MM.1S (cell line): ENCODE measurements around the gene AADACL2.

ENCODE experiments used
- EZH2 ChIP-seq: fragments of 300-600 bp; sonication (generic); optimal IDR thresholded peaks from 2 replicates; pipeline ENCODE3; 2017; ENCODE audit warnings: low read depth, mild to moderate bottlenecking, antibody characterized with exemption, low read length, mixed read lengths
- TF ChIP-seq, protein P1 (sequence below): fragments of 300-600 bp; sonication (generic); IDR thresholded peaks from 2 replicates; pipeline ENCODE4 v1.5.1; 2016; ENCODE audit warnings: antibody characterized with exemption, low read length, mixed read lengths

GRCh38 chr3:151690645-151691044, 43.1 kb upstream of the AADACL2 start:
- TF ChIP-seq, protein P1, sequence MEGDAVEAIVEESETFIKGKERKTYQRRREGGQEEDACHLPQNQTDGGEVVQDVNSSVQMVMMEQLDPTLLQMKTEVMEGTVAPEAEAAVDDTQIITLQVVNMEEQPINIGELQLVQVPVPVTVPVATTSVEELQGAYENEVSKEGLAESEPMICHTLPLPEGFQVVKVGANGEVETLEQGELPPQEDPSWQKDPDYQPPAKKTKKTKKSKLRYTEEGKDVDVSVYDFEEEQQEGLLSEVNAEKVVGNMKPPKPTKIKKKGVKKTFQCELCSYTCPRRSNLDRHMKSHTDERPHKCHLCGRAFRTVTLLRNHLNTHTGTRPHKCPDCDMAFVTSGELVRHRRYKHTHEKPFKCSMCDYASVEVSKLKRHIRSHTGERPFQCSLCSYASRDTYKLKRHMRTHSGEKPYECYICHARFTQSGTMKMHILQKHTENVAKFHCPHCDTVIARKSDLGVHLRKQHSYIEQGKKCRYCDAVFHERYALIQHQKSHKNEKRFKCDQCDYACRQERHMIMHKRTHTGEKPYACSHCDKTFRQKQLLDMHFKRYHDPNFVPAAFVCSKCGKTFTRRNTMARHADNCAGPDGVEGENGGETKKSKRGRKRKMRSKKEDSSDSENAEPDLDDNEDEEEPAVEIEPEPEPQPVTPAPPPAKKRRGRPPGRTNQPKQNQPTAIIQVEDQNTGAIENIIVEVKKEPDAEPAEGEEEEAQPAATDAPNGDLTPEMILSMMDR, result no peak
- TF ChIP-seq EZH2, result no peak
